Mesangial cell (primary cell): ENCODE measurements around the gene NOTCH4. TPM values are rescaled to one million over a fixed set of nuclear protein-coding genes. Genes with fewer than 3 reads are reported as not detected.

ENCODE experiments used
- total RNA-seq: library from RNA; depleted of rRNA; stranded (reverse); fragments of >200 nt; gene quantifications from 2 replicates; pipeline ENCODE4 v1.2.3, GENCODE V29; 2015

The NOTCH4 gene
- total RNA-seq = 1.1 TPM in 2 replicates

GRCh38 chr6:32223258-32224235, at the start of gene NOTCH4:
NOTCH4 (minus strand) TSS chr6:32224067; CDS start chr6:32223928, 139 bp downstream.

DNA sequence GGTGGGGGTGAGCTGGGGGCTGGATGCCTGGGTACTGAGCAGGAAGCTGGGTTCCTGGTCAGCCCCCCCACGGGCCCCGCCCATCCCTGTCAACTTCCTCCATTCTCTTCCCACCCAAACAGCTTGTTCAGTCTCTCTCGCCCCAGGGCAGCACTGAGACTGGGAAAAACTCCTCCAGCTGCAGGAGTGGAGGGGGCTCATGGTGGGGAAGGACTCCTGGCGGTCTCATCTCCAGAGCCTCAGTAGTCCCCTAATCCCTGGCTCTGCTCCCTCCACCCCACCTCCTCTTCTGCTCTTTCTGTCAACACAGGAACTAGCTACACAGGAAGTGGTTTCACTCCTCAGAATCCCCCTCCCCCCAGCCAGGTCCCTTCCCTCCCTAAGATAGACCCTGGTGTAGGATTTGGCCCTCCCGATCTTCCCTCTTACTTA, 31.2 kb downstream of the NOTCH4 start, which contains the start of gene GPSM3:
TSS of gene GPSM3 (minus strand) at position 36 of the 432 bp plus-strand sequence. CDS start 130 bp downstream, outside the sequence.

GRCh38 chr6:32190054-32190851, 33.6 kb downstream of the NOTCH4 start, which contains the start of gene PBX2:
PBX2 (minus strand) TSS chr6:32190202; CDS start chr6:32189915, 287 bp downstream.

DNA sequence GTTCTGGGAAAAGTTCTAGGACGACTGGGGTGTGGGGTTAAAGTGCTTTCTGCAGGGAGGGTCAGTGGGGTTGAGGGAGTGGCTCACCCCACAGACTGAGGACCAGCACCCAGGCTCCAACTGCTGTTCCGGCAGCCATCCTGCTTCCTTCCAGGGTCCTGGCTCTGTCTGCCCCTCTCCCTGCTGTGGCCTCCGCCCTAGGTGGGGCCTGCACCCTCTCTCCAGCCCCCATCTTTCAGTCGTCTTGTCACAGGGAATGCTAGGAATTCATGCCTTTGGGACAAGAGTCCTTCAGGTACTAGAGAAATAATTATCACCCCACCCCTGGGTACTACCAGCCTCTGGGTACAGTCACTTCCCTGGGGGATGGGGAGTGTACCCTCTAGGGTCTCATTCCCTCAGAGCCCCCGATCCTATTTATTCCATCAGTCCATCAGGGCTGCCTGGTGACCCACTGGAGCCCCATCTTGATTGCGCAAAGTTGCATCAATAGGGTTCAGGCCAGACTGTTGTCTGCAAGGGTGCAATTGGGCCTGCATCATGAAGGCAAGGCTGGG, 39.7 kb downstream of the NOTCH4 start, which contains the start of gene AGER:
TSS of gene AGER (minus strand) at position 170 of the 557 bp plus-strand sequence. CDS start at position 139, 31 bp downstream.

GRCh38 chr6:32177788-32178546, 45.9 kb downstream of the NOTCH4 start, which contains the start of gene RNF5:
RNF5 (plus strand) TSS chr6:32178405; CDS start chr6:32178512, 107 bp downstream.

GRCh38 chr6:32175711-32176475, 48.0 kb downstream of the NOTCH4 start, which contains the start of gene AGPAT1:
AGPAT1 (minus strand) TSS chr6:32176084; CDS start chr6:32171496, 4,588 bp downstream.

GRCh38 chr6:32164295-32164694, 59.6 kb downstream of the NOTCH4 start, which contains the start of gene EGFL8:
EGFL8 (plus strand) TSS chr6:32164595; CDS start chr6:32166166, 1,571 bp downstream.

GRCh38 chr6:32153564-32154513, 70.0 kb downstream of the NOTCH4 start, which contains the start of gene PPT2:
PPT2 (plus strand) TSS chr6:32154141; CDS start chr6:32154595, 454 bp downstream.

GRCh38 chr6:32151863-32152768, 71.8 kb downstream of the NOTCH4 start, which contains the start of gene PRRT1:
PRRT1 (minus strand) TSS chr6:32151939; CDS start chr6:32151827, 112 bp downstream.

Other genes with a start within 250 kb of the NOTCH4 start
- gene C4A, start 242.0 kb downstream of the NOTCH4 start, total RNA-seq = 2.1 and 6.1 TPM in 2 replicates
- gene C4B, start 209.3 kb downstream of the NOTCH4 start, total RNA-seq = 0.49 and 11.0 TPM in 2 replicates
- gene CYP21A2, start 185.7 kb downstream of the NOTCH4 start, total RNA-seq = 0.25 TPM in 1 of 2 replicates, not detected in the other
- 0.16 and 0.51 TPM in 2 replicates for gene TNXB, start 114.7 kb downstream of the NOTCH4 start, total RNA-seq
- gene ATF6B, start 95.8 kb downstream of the NOTCH4 start, total RNA-seq = 24.0 and 46.3 TPM in 2 replicates
- 3.0 and 5.1 TPM in 2 replicates for gene FKBPL, start 93.8 kb downstream of the NOTCH4 start, total RNA-seq
- gene PRRT1, start 72.1 kb downstream of the NOTCH4 start, total RNA-seq = 0.76 TPM in 1 of 2 replicates, not detected in the other
- 23.1 and 37.3 TPM in 2 replicates for gene PPT2, start 69.9 kb downstream of the NOTCH4 start, total RNA-seq
- gene EGFL8, start 59.5 kb downstream of the NOTCH4 start, total RNA-seq = 2.3 and 8.9 TPM in 2 replicates
- 60.5 and 70.9 TPM in 2 replicates for gene AGPAT1, start 48.0 kb downstream of the NOTCH4 start, total RNA-seq
- 61.1 and 63.1 TPM in 2 replicates for gene RNF5, start 45.7 kb downstream of the NOTCH4 start, total RNA-seq
- 2.1 and 3.4 TPM in 2 replicates for gene AGER, start 39.8 kb downstream of the NOTCH4 start, total RNA-seq
- 37.0 and 59.1 TPM in 2 replicates for gene PBX2, start 33.9 kb downstream of the NOTCH4 start, total RNA-seq
- gene GPSM3, start 31.4 kb downstream of the NOTCH4 start, total RNA-seq = 7.8 and 14.1 TPM in 2 replicates
- not detected in 2 replicates for gene TSBP1, start 147.8 kb upstream of the NOTCH4 start, total RNA-seq
- gene BTNL2, start 183.1 kb upstream of the NOTCH4 start, total RNA-seq = not detected in 2 replicates
- gene HLA-DRA, start 215.8 kb upstream of the NOTCH4 start, total RNA-seq = not detected in 2 replicates